ENCODE data around the gene CREB3L2. TPM values are rescaled to one million over a fixed set of nuclear protein-coding genes. Genes with fewer than 3 reads are reported as not detected.

CREB3L2 gene
- total and polyA plus RNA-seq, 2 of the 13 experiments (the other 11 are each of a cell fraction or from before 2014, with no cell fraction given): 22.1 to 41.1 TPM

GRCh38 chr7:138001529-138002095 is at the start of gene CREB3L2 (continued):
- TF ChIP-seq IRF2 (CRISPR knock-in tag; IDR thresholded peaks at IDR 0.05): peak; percentile 2; the same call in 1 of the 2 replicates
- TF ChIP-seq ZXDC (CRISPR knock-in tag; IDR thresholded peaks at IDR 0.05): peak; percentile 24; the same call in 1 of the 2 replicates
- TF ChIP-seq ZIK1 (CRISPR knock-in tag; IDR thresholded peaks at IDR 0.05; ENCODE audit: borderline replicate concordance, low read depth): peak; percentile 67; the same call in 1 of the 2 replicates
- no peak for TF ChIP-seq CSRNP2 (CRISPR knock-in tag; conservative IDR thresholded peaks at IDR 0.05; ENCODE audit: low read depth)
- TF ChIP-seq ZNF556 (CRISPR knock-in tag; IDR thresholded peaks at IDR 0.05; ENCODE audit: borderline replicate concordance): peak; percentile 65; the same call in 1 of the 2 replicates
- no peak for TF ChIP-seq LCORL (IDR thresholded peaks at IDR 0.05)
- TF ChIP-seq LCORL (CRISPR knock-in tag; IDR thresholded peaks at IDR 0.05): peak; percentile 28
- TF ChIP-seq RFXAP (CRISPR knock-in tag; IDR thresholded peaks at IDR 0.05; ENCODE audit: borderline replicate concordance): no peak
- no peak for TF ChIP-seq ZSCAN30 (CRISPR knock-in tag; IDR thresholded peaks at IDR 0.05)
- no peak; the same call in 1 of the 2 replicates for TF ChIP-seq BRCA1 (CRISPR knock-in tag; IDR thresholded peaks at IDR 0.05)
- TF ChIP-seq SNRNP70 (IDR thresholded peaks at IDR 0.05; ENCODE audit: low read depth, low read length): no peak
- TF ChIP-seq ZNF260 (CRISPR knock-in tag; IDR thresholded peaks at IDR 0.05; ENCODE audit: borderline replicate concordance, low read depth): no peak
- TF ChIP-seq, protein P1, sequence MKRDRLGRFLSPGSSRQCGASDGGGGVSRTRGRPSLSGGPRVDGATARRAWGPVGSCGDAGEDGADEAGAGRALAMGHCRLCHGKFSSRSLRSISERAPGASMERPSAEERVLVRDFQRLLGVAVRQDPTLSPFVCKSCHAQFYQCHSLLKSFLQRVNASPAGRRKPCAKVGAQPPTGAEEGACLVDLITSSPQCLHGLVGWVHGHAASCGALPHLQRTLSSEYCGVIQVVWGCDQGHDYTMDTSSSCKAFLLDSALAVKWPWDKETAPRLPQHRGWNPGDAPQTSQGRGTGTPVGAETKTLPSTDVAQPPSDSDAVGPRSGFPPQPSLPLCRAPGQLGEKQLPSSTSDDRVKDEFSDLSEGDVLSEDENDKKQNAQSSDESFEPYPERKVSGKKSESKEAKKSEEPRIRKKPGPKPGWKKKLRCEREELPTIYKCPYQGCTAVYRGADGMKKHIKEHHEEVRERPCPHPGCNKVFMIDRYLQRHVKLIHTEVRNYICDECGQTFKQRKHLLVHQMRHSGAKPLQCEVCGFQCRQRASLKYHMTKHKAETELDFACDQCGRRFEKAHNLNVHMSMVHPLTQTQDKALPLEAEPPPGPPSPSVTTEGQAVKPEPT (CRISPR knock-in tag; IDR thresholded peaks at IDR 0.05; ENCODE audit: low read depth): 0 out of 2 replicates have a peak, but pooled peaks have one; percentile 43
- TF ChIP-seq, protein P2, sequence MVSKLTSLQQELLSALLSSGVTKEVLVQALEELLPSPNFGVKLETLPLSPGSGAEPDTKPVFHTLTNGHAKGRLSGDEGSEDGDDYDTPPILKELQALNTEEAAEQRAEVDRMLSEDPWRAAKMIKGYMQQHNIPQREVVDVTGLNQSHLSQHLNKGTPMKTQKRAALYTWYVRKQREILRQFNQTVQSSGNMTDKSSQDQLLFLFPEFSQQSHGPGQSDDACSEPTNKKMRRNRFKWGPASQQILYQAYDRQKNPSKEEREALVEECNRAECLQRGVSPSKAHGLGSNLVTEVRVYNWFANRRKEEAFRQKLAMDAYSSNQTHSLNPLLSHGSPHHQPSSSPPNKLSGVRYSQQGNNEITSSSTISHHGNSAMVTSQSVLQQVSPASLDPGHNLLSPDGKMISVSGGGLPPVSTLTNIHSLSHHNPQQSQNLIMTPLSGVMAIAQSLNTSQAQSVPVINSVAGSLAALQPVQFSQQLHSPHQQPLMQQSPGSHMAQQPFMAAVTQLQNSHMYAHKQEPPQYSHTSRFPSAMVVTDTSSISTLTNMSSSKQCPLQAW (CRISPR knock-in tag; IDR thresholded peaks at IDR 0.05): no peak
- no peak for TF ChIP-seq ATF7 (IDR thresholded peaks at IDR 0.05)
- no peak for TF ChIP-seq ATF7 (CRISPR knock-in tag; IDR thresholded peaks at IDR 0.05)
- TF ChIP-seq PRPF4 (IDR thresholded peaks at IDR 0.05; ENCODE audit: low read depth, low read length, poor library complexity, severe bottlenecking): no peak
- peak; percentile 93 for TF ChIP-seq ZNF225 (CRISPR knock-in tag; IDR thresholded peaks at IDR 0.05)
- TF ChIP-seq ZNF460 (CRISPR knock-in tag; IDR thresholded peaks at IDR 0.05; ENCODE audit: borderline replicate concordance): no peak
- peak; percentile 55 for TF ChIP-seq ZNF607 (CRISPR knock-in tag; IDR thresholded peaks at IDR 0.05; ENCODE audit: borderline replicate concordance)
- no peak for TF ChIP-seq ZSCAN5A (CRISPR knock-in tag; IDR thresholded peaks at IDR 0.05; ENCODE audit: borderline replicate concordance)
